GM21723 (cell line): Measurements from ENCODE around the gene VPS41.
A peak's percentile ranks its signal among the peaks of the same experiment; 100 is the strongest.
"Not testable (repeated sequence)": the region's sequence is repeated elsewhere in the genome, so short reads cannot be mapped to it uniquely, and the experiment has no call there.

Experiments
- ATAC-seq: cut with Tn5 transposase; IDR thresholded peaks from one replicate; pipeline ENCODE4 v1.9.1; 2021; ENCODE audit warnings: mild to moderate bottlenecking, moderate library complexity; ENCODE audit not compliant: unreplicated experiment

The VPS41 gene

DNA sequence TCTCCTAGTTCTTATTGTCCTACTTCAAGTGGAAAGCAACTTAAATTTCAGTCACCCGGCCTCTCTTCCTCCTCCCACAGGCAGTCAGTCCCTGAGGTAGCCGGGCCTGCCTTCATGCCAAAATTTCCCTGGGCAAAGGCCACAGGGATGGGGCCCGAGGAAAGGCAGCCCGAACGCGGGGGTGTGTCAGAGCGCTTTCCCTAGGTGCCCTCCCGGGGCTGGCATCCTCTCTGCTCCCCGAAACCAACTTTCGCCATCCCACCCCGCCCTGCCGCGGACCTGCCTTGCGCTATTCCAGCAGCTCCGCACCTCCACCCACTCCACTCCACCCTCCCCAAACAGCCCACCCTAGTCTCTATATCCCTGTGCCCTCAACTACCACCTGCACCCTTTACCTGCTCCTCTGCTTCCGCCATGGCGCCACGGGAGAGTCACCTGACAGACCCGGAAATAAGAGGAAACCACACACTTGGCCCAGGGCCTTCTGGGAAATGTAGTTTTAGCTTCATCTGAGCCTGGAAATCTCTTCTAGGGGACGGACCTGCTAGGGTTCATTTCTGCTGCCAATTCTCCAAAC is at the start of gene VPS41:
Gene VPS41 (minus strand): TSS at position 433 of the 577 bp plus-strand sequence. CDS start 17 bp downstream, at position 416.
- ATAC-seq: peak; percentile 98

DNA sequence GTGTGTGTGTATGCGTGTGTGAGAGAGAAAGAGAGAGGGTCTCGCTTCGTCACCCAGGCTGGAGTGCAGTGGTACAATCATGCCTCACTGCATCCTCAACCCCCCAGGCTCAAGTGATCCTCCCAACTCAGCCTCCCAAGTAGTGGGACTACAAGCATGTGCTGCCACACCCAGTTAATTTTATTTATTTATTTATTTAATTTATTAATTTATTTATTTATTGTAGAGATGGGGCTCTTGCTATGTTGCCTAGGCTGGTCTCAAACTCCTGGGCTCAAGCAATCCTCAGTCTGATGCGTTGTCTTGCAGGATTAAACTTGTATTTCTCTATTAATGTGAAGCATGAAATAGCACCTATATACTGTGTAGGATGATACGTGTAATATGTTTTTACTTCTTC is 46.9 kb upstream of the VPS41 start:
- no peak for ATAC-seq

- no peak for ATAC-seq
Measured at GRCh38 chr7:38953971-38954370, 45.0 kb upstream of the VPS41 start.

GRCh38 chr7:38953227-38953626 is 44.2 kb upstream of the VPS41 start:
- ATAC-seq: no peak

DNA sequence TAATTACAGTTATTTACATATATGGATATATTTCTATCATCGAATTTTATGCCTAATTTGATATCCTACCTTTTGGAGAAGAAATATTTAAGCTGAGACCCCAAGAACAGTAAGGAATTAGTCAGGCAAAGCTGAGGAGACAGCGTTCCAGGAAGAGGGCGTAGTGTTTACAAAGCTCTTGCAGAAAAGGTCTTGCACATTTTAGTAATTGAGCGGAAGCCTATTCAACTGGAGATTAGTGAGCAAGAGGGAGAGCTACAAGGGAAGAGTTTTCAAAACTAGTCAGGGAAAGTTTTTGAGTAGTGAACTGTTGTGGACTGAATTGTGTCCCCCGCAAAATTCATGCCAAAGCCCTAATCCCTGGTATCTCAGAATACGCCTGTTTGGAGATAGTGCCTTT is 42.2 kb upstream of the VPS41 start:
- no peak for ATAC-seq

GRCh38 chr7:38950309-38950708 is 41.3 kb upstream of the VPS41 start:
- ATAC-seq: no peak

GRCh38 chr7:38947541-38947940 is 38.5 kb upstream of the VPS41 start:
- not testable (repeated sequence) for ATAC-seq

- no peak for ATAC-seq
Measured at GRCh38 chr7:38942431-38943051, 33.5 kb upstream of the VPS41 start.

GRCh38 chr7:38940774-38941173 is 31.8 kb upstream of the VPS41 start:
- no peak for ATAC-seq

DNA sequence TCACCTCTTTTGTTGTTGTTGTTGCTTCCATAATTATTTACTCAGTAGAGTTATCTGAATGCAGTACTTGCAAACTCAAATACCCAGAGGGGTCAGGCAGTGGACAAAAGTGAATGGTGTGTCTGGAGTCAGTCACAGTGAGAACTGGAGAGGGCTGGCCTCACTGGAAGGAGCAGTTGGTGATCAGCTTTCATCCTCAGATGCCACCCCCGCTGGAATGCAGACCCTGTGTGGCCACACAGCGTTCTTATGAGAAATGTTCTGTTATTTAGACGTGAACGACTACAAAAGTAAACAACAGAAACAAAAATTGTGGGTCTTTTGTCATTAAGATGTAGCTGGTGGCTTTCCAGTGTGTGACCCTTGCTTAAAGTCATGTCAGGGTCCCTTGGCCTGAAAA is 29.6 kb upstream of the VPS41 start:
- ATAC-seq: no peak

GRCh38 chr7:38938001-38938485 is 29.1 kb upstream of the VPS41 start:
- no peak for ATAC-seq

- ATAC-seq: no peak
Measured at GRCh38 chr7:38936641-38937040, 27.6 kb upstream of the VPS41 start.

- no peak for ATAC-seq
Measured at GRCh38 chr7:38934536-38934935, 25.5 kb upstream of the VPS41 start.

DNA sequence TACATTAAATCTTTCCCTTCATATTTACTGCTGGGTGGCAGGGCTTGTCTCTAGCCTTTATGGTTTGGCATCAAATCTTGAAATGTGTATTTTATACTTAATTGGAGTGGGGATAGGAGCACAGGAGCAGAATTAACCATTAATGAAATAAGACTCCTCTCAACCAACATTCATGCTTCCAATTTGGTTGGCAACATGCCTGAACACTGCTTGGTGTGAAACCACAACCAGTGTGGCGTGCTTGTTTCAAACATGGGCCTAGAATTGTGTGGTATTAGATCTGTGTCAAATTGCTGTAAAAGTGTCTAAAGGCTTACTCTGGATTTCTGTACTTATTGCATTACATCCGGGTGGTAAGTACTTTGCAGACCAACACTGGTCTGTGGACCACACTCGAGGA is 25.1 kb upstream of the VPS41 start:
- ATAC-seq: no peak

DNA sequence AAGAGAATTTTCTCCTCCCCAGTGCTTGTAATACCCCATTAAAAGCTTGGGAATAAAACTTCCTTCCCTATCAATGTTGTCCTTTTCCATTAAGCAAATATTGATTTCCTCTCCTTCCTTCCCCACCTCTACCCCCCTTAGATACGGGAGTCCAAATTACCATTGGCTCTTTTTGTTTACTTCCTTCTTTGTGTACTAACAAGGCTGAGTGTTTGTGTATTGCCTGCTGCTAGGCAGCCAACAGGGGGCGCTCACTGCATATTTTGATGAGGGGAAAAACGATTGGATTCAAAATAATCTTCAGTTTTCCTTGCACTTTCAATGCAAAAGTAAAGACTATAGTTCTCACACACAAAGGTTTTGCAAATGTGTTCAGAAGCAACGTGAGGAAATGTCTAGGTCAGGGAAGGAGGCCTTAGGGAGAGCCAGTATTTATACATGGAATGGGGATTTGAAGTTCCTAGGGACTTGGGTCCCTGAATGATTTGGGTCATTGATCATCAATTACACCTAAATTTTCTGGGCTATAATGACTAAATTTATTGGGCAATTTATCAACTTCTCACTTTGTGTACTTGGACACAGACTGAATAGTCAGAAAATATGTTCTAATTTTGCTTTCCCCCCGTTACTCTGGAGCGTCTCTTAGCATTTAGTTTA is 23.6 kb upstream of the VPS41 start:
- ATAC-seq: peak; percentile 93

DNA sequence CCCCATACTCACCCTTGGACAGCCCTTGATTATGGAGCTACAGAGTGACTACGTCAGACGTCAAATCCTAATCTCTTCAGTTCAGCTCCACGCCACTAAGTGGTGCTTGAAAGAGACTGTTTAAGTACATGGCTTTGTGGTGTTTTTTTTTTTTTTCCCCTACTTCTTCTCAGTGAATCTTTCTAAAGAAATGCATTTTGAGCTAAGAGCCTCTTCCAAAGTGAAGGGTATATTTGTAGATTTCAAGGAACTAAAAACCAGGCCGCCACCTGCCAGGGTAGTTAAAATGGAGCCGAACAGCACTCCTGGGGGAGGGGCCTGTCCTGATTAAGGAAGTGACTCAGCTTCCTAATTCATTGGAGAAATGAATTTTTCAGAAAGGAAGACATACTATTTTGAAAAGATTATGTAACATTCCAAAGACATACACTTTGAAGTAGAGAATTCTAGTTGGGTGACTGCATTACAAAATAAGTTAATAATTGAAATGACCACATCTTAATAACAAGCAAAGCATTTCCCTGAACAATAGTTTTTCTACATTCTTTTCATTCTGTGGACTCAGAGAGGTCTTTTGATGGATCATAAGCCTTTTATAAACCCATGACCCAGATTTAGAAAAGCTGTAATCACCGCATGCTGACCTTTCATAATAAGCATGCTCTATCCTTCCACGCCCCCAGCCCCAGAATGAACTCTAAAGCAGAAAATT is 20.6 kb upstream of the VPS41 start:
- no peak for ATAC-seq

GRCh38 chr7:38928506-38928905 is 19.5 kb upstream of the VPS41 start:
- ATAC-seq: no peak

- no peak for ATAC-seq
Measured at GRCh38 chr7:38927751-38928150, 18.8 kb upstream of the VPS41 start.

DNA sequence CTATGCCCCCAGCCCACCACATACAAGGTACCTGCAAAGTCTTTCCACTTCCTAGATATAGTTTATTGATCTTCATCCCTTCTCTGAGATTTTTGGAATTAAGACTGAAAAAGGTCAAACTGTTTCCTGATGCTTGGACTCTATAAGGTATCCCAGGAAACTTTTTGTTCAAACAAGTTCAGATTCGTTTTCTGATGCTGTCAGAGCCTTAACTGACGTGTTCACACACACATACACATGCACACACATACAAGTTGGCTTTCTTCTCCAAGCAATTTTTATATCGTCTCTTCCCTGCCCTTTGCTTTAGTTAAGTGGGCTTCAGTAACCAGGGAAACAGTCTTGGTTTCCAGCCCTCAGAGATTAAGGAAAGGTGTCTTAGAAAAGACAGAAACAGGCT is 11.7 kb upstream of the VPS41 start:
- ATAC-seq: no peak

DNA sequence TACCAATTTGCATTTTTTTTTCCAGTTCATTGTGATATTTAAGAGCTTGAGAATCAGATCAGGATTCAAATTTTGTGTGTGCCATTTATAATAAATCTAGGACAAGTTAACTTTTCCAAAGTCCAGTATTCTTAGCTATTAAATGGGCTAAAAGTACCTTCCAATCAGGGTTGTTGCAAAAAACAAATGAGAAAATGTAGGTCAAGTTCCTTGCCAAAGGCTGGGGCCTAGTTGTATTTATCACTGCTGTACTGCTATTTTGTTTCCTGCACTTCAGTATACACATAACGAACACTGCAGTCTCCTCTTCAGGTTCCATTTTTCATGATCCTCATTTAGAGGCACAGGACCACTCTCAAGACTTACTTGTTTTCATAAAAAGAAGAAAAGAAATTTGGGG is 7.4 kb upstream of the VPS41 start:
- no peak for ATAC-seq

- no peak for ATAC-seq
Measured at GRCh38 chr7:38909870-38910269, 879 bp upstream of the VPS41 start.

GRCh38 chr7:38907766-38908165 is 1.2 kb downstream of the VPS41 start:
- no peak for ATAC-seq
